GM21786 (cell line): Measurements from ENCODE around the gene SLC22A23.

Source experiments
- ATAC-seq: cut with Tn5 transposase; IDR thresholded peaks from one replicate; pipeline ENCODE4 v1.9.1; 2021; ENCODE audit not compliant: unreplicated experiment

Gene SLC22A23

GRCh38 chr6:3306848-3307247 lies 150.0 kb downstream of the SLC22A23 start:
- no peak for ATAC-seq

GRCh38 chr6:3305831-3306230 lies 151.0 kb downstream of the SLC22A23 start:
- no peak for ATAC-seq

DNA sequence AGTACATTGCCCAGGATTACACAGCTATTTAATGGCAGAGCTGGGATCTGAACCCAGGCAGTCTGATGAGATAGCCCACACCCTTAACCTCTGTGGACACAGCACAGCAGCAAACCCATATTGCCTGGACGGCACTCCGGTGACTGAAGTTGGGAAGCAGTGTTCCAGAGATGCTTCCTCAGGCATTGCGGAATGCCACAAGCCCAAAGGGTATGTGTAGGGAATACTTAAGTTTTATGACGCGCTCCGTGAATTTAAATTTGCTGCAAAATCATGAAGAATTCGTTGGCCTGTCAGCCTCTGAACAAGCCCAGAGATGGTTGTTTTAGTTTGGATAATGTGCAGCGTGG lies 151.7 kb downstream of the SLC22A23 start:
- ATAC-seq, result no peak

GRCh38 chr6:3304500-3305215 lies 152.2 kb downstream of the SLC22A23 start:
- no peak for ATAC-seq

GRCh38 chr6:3303795-3304411 lies 152.9 kb downstream of the SLC22A23 start:
- no peak for ATAC-seq

- no peak for ATAC-seq
These were observed 155.3 kb downstream of the SLC22A23 start for GRCh38 chr6:3301506-3301905.

- ATAC-seq, result no peak
These were observed 157.6 kb downstream of the SLC22A23 start for GRCh38 chr6:3299221-3299620.

DNA sequence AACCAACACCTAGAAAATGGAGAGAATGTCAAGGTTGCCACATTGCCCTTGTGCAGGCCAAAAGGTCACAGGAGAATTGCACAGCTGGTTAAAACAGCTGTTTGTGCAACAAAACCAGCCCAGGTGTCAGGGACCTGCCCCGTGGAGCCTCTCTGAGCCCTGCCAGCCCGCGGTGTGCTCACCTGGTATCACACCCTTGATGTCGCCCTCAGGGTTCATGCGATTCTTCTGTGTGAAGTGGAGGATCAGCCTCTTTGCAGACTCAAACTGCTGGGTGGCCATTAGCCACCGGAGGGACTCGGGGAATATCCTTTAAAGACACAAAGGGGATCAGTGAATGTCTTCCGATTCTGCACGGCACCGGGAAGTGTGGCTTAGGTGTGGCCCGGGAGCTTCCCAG lies 158.9 kb downstream of the SLC22A23 start:
- ATAC-seq, result no peak

- no peak for ATAC-seq
These were observed 159.8 kb downstream of the SLC22A23 start for GRCh38 chr6:3297006-3297405.

GRCh38 chr6:3296537-3296936 lies 160.3 kb downstream of the SLC22A23 start:
- ATAC-seq, result no peak

DNA sequence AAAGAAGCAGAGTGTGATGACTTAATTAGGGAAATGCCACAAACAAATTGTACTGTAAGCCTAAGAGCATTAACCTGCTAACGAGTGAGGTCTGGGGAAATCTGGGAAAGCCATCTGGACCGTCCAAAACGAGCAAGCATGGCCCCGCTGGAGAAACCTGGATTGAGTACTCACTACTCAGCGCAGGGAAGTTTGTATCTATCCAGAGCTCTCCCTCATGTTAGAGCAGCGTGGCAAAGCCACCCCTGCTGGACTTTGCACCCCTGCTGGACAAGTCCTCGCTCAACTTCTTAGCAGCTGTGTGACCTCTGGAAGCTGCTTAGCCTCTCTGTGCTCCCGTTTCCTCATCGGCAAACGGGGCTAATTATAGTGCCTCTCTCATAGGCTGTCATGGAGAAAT lies 160.8 kb downstream of the SLC22A23 start:
- no peak for ATAC-seq

DNA sequence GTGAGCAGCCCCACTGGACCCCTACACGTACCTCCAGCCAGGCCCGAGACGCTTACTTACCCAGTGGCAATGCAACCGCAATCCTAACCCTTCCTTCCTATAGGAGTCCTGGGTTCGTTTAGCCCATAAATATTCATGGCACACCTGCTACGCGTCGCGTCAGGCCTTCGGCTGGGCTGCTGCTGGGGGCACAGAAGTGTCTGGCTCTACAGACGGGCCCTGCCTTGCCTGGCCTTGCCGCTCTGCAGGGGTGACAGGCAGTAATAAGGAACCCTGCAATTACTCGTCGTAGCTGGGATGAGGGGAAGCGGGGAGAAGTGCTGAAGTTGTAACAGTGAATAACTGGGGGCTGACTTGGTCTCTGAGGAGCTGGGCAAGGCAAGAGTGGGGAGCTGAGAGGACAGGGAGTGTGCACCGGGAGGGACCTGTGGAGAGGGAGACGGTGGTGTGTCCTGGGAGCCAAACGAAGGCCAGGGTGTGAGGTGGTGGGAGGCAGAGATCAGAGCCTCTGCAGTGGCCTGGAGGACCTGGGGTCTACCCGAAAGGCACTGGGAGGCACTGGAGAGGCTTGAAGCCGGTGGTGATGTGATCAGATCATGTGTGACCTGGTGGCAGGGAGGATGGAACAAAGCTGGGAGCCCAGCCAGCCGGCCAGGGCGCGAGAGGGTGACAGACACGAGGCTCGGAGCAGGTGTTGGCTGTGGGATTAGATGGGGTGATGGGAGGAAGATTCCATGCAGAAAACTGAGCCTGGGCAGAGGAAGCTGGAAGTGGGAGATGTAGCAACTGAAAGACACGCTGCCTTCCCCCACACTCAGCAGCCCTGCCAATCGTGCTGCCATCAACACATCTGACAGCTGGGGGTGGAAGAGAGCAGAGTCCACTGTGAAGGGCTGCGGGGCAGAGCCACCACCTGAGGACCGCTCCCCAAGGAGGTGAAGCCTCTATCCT lies 161.7 kb downstream of the SLC22A23 start:
- ATAC-seq, result no peak

GRCh38 chr6:3294396-3294795 lies 162.5 kb downstream of the SLC22A23 start:
- ATAC-seq, result no peak

DNA sequence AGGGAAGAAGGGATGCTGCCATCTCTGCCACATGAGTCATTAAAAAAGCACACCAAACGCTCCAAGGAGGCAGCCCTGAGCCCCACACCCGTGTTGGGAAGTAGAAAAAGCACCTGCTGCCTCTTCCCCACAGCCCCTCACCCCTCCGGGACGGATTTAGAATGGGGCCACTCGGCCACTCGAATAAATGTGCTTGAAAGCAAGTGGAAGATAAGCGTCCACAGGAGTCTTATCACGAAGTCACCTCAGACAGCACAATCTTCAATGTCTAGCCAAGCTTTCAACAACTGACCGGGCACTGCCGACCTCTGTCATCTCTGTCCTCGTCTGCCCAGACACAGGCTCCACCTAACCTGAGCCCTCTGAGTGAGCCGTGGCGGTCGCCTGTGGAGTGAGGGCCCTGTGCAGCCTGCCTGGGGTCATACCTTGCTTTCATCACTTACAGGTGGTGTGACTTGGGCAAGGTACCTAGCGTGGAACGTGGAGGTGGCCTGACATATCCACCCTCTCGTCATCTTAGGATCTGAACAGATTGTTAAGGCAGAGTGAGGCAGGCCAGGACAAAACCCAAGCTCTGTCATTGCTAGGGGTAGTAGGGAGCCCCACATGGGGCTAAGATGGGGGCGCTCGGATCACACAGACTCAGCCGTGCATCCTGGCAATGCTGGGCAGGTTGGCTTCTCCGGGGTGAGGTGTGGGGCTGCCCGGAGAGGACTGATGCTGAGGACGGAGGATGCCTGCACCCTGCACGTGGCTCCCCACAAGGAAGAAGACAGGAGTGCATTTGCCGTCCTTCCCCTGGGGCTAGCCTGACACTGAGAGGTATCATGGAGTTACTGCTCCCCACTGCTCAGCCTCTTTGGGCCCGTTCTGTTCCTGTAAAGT lies 163.3 kb downstream of the SLC22A23 start:
- ATAC-seq, result no peak

DNA sequence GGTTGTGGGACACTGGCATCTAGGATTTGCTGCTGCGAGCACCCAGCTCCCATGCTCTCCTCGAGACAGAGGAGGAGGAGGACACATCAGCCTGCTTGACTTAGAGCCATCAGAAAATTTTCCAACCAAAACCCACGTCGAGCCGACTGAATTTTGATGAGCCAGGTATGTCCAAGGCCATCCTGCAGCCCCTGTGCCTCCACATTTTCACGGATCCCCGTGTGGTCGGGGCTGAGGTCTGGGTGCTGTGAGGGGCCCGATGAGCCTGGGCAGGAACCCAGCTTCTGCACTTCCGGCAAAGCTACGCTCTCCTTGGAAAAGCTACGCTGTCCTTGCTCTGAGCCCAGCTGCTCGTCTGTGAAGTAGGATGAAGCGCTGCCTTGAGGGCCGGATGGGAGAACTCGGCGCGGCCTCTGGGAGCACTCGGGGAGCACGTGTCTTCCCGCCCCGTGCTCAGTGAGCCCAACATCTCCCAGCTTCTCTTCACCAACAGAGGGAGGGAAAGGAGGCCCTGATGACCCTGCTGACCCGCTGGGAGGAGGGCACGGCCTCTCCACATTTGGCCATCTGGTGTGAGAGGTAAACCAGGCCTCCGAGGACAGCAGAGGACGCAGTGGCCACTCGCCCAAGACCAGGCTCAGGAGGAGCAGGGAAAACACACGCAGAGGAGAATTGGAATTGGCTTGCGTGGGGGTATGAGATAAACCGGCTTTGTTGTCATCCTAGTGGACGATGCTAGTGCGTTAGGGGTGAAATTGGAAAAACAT lies 164.2 kb downstream of the SLC22A23 start:
- ATAC-seq, result no peak

- no peak for ATAC-seq
These were observed 164.9 kb downstream of the SLC22A23 start for GRCh38 chr6:3291987-3292386.

- no peak for ATAC-seq
These were observed 165.5 kb downstream of the SLC22A23 start for GRCh38 chr6:3291346-3291745.

- ATAC-seq, result no peak
These were observed 166.0 kb downstream of the SLC22A23 start for GRCh38 chr6:3290931-3291211.

DNA sequence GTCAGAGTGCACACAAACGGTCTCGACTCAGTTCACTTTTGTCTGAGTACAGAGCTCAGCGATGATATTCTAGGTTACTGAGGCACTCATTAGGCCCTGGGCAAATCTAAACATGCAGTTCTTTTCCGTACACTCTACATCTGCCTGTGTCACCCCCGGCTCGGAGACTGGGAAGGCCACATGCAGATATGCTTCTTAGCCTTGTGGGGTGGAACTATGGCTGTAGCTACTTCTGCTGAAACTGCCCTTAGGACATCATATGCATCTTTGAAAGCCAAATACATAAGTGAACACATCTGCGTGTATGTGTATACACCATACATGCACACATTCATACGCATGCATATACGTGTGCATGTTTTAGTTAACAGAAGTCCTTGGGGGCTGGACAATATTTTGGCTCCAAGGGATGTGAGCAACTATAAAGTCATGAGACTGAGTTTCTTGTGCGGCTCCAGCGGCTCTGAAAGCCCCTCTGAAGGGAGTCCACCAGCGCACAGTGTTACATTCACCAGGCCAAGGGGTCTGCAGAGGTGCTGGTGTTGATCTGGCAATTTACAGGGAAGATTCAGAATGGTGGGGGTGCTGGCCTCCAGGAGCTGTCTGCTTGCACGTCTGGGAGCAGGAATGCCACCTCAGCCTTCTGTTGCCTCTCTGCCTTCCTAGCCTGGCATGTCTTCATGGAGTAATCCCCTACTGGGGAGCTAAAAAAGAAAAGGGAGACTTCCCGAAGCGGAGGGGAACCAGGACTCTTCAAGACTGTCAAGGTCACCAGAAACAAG lies 166.5 kb downstream of the SLC22A23 start:
- no peak for ATAC-seq

GRCh38 chr6:3289664-3290055 lies 167.2 kb downstream of the SLC22A23 start:
- ATAC-seq, result no peak
